NCI-H1436 (cell line): ENCODE results near the gene CMTM5.
A peak's percentile ranks its signal among the peaks of the same experiment; 100 is the strongest.
"Not testable (repeated sequence)": the region's sequence is repeated elsewhere in the genome, so short reads cannot be mapped to it uniquely, and the experiment has no call there.

Experiments
- DNase-seq: peaks from one replicate; lab custom pipeline; 2025; lab: John Stamatoyannopoulos, UW

Gene CMTM5

DNA sequence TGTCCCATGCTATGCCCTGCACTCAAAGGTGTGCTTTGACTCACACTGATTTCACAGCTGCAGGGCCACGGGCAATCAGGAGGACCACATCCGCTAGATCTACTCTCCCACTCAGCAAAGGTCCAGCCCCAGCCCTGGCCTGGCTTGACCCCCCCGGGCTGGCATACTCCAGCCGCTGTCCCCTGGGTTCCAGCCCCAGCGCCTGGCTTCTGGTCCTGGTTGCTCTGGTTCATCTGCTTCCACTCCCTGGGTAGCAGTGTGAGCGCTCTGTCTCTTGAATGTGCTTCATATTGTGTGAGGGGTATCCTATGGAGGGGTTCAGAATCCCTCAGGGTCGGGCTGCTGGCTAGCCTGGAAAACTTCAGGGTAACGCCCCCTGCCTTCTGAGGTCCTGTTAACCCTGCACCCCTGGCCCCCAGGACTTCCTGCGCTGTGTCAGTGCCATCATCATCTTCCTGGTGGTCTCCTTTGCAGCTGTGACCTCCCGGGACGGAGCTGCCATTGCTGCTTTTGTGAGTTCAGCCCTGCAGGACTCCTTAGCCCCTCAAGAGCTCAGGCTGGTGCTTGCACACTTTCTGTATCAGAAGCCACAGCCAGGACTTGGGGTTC lies 1.9 kb downstream of the CMTM5 start:
- DNase-seq: no peak

DNA sequence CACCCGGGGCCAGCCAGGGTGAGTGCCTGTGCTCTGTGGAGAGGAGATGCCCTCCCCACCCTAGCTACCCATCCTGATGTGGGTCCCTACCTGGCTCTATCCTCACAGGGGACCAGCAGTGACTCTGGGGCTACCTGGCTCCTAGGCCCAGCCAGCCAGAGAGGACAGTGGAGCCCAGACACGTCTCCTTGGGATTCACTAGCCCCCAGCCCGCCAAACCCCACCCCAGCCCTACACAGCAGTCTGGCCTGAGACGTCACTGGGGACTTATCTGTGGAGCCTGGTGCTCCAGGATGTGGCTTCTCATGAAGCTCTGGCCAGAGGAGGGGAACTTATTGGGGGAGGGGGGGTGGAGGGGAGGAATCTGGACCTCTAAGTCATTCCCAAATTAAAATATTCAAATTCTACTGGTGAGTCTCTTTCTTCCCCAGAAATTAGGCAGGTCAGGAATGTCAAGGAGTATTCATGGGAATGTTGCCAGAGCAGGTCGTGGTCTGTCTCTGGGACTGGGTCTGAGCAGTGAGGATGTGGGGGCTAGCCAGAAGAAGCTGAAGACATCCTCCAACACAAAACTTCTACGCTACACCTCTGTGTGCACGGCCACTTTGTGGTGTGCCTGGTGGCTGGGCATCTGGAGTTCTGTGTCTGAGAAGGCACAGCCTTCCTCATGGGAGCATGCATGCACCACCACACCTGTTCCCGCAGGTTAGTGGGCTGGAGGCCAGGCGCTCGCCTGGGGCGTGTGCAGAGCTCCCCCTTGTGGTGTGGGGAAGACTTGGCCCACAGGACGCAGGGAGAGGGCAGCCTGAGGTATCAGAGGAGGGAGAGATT lies 2.7 kb downstream of the CMTM5 start:
- peak; percentile 73 for DNase-seq

DNA sequence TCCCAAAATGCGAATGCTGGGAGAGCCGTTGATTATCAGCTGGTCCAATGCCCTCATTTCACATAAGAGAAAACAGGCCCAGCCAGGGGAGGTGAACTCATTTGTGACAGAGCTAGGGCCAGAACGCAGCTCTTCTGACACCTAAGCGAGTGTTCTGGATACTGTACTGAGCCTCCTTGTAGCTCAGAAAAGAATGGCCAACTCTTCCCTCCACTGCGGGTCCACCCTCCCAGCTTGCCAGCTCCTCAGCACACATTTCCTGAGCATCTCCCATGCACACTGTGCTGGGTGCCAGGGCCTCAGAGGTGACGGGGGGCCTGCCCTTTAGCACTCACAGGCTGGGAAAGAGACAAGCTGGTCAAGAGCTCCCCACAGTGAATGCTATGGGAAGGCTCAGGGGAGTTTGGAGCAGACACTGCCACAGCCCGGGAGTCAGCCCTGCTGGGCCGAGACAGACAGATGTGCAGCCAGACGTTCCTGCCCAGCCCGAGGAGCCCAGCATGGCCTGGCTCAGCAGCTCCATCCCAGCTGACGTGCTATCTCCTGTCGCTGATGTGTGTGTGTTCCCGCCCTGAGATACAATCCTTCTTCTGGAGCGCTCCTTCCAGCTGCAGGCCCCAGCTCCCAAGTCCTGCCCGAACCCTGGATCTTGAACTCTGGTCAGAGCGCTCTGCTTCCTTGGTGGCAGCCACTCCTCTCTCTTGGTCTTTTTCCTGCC lies 3.5 kb downstream of the CMTM5 start:
- no peak for DNase-seq

DNA sequence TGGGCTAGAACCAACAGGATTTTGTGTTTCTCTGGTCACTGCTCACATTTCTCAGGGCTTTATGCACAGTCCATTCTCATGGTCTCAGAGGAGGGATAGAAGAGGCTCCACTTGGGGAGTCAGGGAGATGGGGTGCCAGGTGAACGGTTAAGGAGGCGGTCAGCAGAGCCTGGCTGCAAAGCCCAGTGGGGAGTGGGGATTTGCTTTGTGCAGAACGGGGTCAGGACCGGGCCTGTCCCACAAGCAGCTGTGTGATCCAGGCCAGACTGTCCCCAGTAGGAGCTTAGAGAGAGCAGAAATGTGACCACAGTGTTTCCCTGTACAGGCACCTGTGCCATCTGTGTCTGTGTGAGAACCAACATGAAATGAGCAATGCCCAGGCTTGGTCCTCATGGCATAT lies 4.1 kb downstream of the CMTM5 start:
- DNase-seq: no peak

DNA sequence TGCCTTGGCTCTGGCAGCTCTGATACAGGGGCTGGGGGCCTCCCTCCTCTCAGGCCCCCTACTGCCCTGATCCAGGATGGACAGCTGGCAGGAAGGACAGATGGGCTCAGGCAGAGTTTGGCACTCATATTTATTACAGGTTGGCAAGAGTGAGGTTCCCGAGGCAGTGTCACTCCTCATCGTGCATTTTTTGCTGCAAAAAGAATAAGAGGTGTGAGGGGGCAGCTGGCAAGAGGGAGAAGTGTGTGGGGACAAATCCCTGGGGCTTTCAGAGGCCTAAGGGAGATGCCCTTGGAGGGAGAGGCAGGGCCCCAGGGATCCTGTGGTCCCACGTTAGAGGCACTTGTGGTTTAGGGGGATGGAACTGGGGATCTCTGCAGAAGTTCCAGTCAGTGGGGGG lies 5.0 kb downstream of the CMTM5 start:
- DNase-seq: no peak

DNA sequence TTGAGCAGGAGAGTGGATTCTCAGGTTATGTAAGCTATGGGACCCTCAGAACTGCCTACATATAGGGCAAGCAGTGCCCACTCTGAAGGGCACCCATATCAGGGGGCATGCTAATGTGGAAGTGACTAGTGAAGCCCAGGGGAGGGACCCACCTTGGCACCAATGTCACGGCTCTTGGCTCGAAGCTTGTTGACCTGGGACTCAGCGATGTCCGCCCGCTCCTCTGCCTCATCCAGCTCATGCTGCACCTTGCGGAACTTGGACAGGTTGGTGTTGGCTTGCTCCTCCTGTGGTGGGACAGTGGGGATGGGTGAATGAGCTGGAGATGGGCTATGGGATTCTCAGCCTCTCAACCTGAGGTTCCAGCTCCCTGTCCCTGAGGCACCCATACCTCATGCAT lies 5.4 kb downstream of the CMTM5 start:
- no peak for DNase-seq

DNA sequence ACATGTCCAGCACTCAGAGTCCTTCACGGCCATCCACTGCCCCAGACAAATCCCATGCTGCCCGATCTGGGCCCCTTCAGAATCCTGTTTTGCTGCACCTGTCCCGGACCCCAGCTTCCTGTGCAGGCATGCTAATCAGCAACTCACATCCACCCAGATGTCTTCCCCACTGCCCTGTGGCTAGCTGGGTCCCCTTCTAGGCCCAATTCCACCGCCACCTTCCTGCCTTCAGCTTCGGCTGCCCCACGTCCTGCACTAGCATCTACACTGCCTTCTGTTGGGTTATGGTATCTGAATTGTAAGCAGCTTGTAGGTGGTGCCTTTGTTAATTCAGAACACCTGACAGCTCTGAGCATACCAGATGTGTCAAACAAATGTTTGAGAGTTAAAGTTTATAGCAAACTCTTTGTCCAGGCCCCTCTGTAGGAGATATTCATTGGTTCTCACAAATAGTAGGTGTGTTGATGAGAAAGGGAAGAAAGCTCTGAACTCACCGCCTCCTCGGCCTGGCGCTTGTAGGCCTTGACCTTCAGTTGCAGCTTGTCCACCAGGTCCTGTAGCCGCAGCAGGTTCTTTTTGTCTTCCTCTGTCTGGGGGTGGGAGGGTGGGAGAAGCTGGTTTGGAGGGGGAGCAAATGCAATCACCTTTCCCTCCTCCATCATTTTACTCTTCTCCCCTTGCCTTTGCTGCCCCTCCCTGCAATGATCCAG lies 6.0 kb downstream of the CMTM5 start:
- no peak for DNase-seq

DNA sequence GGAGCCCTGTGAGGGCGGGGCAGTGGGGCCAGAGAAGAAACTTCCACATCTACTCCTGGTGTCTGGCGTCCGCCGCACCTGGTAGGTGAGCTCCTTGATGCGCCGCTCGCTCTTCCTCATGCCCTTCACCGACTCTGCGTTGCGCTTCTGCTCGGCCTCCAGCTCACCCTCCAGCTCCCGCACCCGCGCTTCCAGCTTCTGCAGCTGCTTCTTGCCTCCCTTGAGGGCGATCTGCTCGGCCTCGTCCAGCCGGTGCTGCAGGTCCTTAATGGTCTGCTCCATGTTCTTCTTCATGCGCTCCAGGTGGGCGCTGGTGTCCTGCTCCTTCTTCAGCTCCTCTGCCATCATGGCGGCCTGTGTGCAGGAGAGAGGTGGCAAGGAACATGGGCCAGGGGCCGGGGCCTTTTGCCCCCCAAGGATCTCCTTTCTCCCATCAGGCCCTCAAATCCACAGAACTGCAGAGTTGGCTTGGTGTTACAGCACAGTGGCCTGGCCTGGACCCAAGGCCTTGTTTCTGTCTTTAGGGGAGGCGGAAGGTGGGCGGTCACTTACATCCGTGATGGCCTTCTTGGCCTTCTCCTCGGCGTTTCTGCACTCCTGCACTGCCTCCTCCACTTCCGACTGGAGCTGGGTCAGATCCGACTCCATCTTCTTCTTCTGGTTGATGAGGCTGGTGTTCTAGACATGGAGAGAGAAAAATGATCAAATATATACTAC lies 7.7 kb downstream of the CMTM5 start:
- no peak for DNase-seq

DNA sequence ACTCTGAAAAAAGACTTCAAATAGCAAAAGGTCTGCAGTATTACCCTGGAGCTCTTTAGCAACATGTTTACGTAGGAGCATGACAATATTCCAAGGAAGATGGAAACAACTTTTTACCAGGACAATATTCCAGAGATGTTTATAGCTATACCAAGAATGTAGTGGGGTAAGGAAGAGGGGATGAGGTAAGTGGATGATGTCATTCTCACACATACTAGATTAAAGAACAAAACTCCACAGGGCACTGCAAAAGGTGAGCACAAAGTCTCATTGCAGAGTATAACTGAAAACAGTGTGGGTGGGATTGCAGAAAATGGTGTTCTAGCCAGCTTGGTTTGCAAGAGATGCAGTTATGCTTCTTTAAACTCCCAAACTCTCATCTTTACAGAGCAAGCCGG lies 8.4 kb downstream of the CMTM5 start:
- DNase-seq: no peak

DNA sequence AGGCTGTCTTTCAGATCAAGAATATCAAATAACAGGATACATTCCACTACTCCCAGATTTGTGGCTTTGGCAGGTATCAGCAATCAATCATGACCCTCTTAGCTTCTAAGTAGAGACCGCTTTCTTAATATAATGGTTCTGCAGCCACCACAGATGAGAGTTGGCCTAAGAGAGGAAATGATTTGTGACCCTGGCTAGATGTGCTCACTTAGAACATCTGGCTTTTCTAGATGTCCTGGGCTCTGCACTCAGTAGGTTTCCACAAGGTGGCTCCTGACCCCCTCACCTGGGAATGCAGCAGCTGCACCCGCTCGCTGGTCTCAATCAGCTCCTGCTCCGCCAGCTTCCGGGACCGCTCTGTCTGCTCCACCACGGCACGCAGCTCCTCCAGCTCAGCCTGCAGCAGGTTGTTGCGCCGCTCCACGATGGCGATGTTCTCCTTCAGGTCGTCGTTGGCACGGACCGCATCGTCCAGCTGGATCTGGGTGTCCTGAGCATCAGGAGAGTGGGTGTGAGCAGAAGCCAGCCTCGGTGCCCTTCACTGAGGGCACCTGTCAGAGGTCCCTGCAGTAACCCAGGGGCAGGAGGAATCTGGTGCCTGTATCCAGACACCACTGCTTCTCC lies 8.9 kb downstream of the CMTM5 start:
- DNase-seq: no peak

DNA sequence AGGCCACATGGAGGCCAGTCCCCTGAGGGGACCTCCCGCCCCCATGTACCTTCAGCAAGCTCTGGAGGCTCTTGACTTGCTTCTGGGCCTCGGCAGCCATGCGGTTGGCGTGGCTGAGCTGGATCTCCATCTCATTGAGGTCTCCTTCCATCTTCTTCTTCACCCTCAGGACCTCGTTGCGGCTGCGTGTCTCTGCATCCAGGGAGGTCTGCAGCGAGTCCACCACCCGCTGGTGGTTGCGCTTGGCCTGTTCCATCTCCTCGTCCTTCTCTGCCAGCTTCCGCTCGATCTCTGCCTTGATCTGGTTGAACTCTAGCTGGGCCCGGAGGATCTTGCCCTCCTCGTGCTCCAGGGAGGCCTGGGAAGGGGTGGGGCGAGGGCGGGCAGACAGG lies 9.4 kb downstream of the CMTM5 start:
- DNase-seq: not testable (repeated sequence)

DNA sequence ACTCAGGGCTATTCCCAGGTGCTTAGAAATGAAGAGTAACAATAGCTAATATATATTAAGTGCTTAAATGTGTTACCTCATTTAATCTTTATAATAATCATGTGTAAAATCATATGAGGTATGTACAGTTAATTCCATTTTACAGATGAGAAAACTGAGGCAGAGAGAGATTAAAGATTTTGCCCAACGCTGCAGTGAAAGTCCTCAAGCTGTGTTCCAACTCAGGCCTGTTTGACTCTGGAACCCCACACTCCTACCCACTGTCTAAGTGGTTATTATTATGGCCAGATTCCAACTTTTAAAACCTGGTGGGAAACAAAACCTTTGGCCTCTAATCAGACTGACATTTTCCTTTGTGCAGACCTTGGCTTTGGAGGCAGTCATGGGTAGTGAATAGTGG lies 10.2 kb downstream of the CMTM5 start:
- no peak for DNase-seq

DNA sequence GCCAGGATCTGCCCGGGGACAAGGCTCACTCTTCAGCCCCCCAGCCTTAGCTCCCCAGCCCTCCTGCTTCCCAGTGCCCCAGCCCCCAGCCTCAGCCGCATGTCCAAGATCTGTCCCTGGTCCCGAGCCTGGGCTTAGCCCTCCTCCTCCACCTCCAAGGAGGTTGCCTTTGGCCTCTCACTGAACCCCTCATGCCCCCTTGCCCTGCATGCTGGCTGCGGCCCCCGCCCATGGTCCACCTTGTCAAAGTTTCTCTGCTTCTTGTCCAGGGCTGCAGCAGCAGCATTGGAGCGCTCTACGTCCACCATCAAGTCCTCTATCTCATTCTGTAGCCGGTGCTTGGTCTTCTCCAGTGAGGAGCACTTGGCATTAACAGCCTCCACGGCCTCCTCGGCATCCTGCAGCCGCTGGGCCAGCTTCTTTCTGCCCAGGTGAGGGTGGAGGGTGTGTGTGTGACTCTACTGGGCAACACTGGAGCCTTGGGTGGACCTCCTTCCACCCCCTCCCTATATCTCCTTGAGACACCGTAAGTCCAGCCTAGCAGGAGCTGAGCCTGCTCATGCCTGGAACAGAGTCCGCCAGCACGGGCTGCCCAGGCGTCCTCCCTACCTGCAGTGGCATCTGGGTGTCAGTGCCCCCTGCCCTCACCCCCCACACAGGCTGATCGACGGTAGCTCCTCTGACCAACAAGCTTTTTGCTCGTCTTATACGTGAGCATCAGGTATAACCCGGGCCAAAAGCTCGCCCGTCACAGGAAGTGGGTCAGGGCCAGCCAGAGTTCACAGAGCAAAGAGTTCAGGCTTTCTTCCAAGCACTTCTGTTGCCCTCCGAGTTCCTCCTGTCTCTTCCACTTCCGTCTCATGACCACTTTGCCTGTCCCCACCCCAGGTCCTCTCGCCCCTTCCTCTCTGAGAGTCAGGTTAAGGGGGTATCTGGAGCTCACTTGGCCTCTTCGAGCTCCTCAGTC lies 11.4 kb downstream of the CMTM5 start:
- no peak for DNase-seq

DNA sequence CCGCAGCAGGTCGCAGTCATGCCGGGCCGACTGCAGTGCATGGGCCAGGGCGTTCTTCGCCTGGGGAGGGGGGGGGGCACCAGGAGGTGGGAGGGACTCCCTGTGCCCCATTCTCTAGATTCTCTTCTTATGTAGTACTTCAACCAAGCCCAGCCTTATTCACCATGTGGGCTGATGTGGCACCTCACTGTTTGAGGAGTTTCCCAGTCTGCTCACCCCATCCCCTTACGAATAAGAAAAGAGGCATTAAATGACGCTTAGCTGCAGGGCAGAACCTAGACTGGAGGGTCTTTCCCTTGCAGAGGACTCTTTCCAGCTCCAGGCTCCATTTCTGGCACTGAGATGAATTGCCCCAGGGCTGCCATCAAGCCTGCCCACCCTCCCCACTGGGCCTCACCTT lies 12.2 kb downstream of the CMTM5 start:
- DNase-seq: no peak

DNA sequence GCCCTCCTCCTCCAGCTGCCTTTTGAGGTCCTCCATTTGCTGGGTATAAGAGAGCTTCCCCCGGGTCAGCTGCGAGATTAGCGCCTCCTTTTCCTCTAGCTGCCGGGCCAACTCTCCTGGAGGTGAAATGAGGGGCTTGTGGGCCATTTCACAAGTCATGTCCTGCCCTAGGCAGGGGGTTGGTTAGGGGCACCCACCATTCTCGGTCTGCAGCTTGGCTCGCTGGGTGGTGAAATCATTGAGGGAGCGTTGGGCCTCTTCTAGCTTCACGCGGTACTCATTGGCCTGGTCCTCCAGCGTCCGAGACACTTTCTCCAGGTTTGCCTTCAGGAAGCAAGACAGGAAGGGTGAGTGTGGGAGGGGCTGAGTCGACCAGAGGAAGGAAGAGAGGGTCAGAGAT lies 12.6 kb downstream of the CMTM5 start:
- no peak for DNase-seq

DNA sequence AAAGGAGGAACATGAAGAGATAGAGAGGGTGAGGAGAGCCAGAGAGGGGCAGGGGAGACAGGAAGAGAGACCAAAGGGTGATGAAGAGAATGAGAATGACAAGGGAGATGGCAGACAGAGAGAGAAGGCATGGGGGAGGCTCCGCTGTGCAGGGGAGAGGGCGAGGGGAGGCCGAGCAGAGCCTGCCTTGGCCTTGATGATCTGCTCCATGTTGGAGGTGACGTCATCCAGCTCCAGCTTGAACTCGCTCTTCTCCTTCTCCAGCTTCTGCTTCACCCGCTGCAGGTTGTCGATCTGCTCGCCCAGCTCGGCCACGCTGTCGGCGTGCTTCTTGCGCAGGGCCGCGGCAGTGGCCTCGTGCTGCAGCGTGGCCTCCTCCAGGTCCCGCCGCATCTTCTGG lies 13.0 kb downstream of the CMTM5 start:
- not testable (repeated sequence) for DNase-seq

DNA sequence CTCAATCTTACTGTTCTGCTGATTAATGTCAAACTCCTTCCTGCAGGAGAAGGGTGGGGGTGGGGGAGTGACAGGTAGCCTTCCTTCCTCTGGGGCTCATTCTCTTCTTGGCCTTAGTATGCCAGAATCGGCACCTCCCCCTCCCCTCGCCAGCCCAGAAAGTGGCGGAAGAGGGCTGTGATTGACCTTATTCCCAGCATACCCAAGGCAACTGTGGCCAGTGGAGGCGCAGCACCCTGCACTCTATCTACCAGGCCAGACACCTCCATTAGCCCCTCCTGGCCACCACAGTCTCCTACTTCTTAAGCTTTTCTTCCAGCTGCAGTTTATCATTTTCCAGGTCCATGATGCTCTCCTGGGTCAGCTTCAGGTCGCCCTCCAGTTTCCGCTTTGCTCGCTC lies 15.8 kb downstream of the CMTM5 start:
- DNase-seq: no peak

DNA sequence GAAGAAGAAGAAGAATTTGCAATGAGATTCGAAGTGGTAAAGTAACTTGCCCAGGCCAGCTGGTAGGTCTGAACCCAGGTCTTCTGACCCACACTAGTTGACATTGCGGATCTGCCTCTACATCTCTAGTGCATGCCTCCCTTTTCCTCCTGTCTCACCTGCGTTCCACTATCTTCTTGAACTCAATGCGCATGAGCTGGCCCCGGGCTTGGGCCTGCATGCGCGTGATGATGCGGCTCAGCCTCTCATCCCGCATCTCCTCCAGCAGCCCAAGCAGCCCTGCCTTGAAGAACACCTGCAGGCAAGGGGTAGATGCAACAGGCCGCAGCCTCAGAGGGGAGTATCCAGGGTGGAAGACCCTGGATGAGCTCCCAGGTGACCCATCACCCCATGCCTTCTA lies 19.3 kb downstream of the CMTM5 start:
- DNase-seq: no peak

DNA sequence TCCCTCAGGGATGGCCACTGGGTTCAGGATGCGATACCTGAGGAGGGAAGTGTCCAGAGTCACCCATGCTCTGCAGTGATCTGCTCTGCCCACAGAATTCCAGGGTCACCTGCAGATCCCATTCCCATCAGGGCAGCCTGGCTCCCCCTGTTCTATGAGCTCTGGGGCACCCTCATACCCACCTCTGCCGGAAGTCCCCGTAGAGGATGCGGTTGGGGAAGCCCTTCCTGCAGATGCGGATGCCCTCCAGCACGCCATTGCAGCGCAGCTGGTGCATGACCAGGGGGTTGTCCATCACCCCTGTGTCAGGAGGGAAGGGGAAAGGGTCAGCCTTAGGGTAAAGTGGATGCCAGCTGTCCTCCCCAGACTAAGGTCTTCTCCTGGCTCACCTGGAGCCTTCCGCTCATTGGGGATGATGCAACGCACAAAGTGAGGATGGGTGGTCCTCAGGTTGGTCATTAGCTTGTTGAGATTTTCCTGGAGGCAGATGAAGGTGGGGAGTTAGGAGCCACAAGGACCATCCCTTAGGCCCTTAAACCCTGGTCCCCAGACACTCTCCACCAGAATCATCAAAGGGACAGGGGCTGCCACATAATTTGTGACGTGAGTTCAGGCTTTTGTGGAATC lies 20.0 kb downstream of the CMTM5 start:
- DNase-seq: no peak

DNA sequence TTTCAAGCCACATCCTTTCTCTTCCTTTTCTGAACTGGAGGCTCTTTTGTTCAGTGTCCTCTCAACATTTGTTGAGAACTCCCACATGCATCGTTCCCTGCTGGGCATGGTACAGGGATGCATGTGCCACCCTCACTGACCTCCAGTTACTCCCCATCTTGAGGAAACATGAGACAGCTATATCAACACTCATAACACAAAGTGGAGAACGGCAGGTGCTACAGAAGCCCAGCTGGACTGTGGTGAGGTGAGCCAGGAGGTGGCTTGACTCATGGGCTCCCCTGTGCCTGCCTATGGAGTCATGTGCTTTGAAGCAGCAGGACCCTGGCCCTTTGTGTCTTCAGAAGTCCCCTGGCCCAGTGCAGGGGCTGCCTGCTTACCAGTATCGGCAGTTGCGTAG lies 21.5 kb downstream of the CMTM5 start:
- no peak for DNase-seq
